SK-N-SH (cell line): ENCODE data around the gene NTRK2. TPM values are rescaled to one million over a fixed set of nuclear protein-coding genes. Genes with fewer than 3 reads are reported as not detected.

Source experiments
- CTCF ChIA-PET: fragments of 300-600, 350-600 bp; formaldehyde crosslinking; extraction: SDS; loops from one replicate; lab custom pipeline; 2021; lab: Yijun Ruan, JAX
- POLR2A ChIA-PET: fragments of 350-600 bp; sonication (Branson Sonifier 250); formaldehyde crosslinking; extraction: SDS; loops from one replicate; lab custom pipeline; 2020; ENCODE audit warnings: antibody characterized with exemption, inconsistent platforms; lab: Yijun Ruan, JAX
- DNase-seq: peaks from one replicate; pipeline ENCODE4 v3.0.0; 2012
- H2AFZ ChIP-seq: fragments of 200-600 bp; sonication (generic); 2 replicates; pipeline ENCODE4 v1.8.1; 2016; ENCODE audit warnings: antibody characterized with exemption, mild to moderate bottlenecking, low read depth
- H3F3A ChIP-seq: fragments of 200-600 bp; sonication (generic); replicated peaks from 2 replicates; pipeline ENCODE3; 2016; ENCODE audit warnings: antibody characterized with exemption, mild to moderate bottlenecking; ENCODE audit not compliant: insufficient read depth
- H3K27ac ChIP-seq, 2 experiments: fragments of 200-500 bp in 1 of 2; fragments of 200-600 bp in 1 of 2; sonication (Bioruptor generic) in 1 of 2; sonication (generic), shearing (Covaris generic) in 1 of 2; 2 replicates each; pipeline versions ENCODE4 v1.5.1 to v1.6.1; 2014 to 2016; ENCODE audit warnings: low read depth in 2 of 2, inconsistent platforms in 1 of 2, low read length in 1 of 2, mild to moderate bottlenecking in 1 of 2, mixed read lengths in 1 of 2
- H3K27me3 ChIP-seq: fragments of 200-600 bp; sonication (generic), shearing (Covaris generic); 2 replicates; pipeline ENCODE4 v1.6.1; 2016; ENCODE audit warnings: mixed run types; ENCODE audit not compliant: insufficient read depth
- H3K36me3 ChIP-seq, 2 experiments: fragments of 200-500 bp in 1 of 2; fragments of 200-600 bp in 1 of 2; sonication (Bioruptor generic) in 1 of 2; sonication (generic) in 1 of 2; replicated peaks in 1 of 2; 2 replicates each; pipeline versions ENCODE3 to v1.5.1; 2014 to 2016; ENCODE audit warnings: low read length in 1 of 2, mild to moderate bottlenecking in 1 of 2; ENCODE audit not compliant: insufficient read depth in 2 of 2, control insufficient read depth in 1 of 2
- H3K4me1 ChIP-seq, 2 experiments: fragments of 200-500 bp in 1 of 2; fragments of 200-600 bp in 1 of 2; sonication (Bioruptor generic) in 1 of 2; sonication (generic), shearing (Covaris generic) in 1 of 2; 2 replicates each; pipeline versions ENCODE4 v1.5.1 to v1.6.1; 2014 to 2016; ENCODE audit warnings: low read depth in 1 of 2, low read length in 1 of 2, mixed run types in 1 of 2; ENCODE audit not compliant: insufficient read depth in 2 of 2, control insufficient read depth in 1 of 2
- H3K4me2 ChIP-seq: fragments of 200-600 bp; sonication (generic), shearing (Covaris generic); 2 replicates; pipeline ENCODE4 v1.6.1; 2017; ENCODE audit warnings: mixed run types
- H3K4me3 ChIP-seq, 2 experiments: fragments of 200-500 bp in 1 of 2; fragments of 200-600 bp in 1 of 2; sonication (Bioruptor generic) in 1 of 2; sonication (generic), shearing (Covaris generic) in 1 of 2; 2 replicates each; pipeline versions ENCODE4 v1.5.1 to v1.8.1; 2014 to 2016; ENCODE audit warnings: low read depth in 2 of 2, inconsistent platforms in 1 of 2, low read length in 1 of 2, mild to moderate bottlenecking in 1 of 2, mixed read lengths in 1 of 2, moderate library complexity in 1 of 2
- H3K79me2 ChIP-seq: fragments of 200-600 bp; sonication (generic); 2 replicates; pipeline ENCODE4 v1.8.1; 2017; ENCODE audit warnings: mild to moderate bottlenecking; ENCODE audit not compliant: insufficient read depth
- H3K9ac ChIP-seq: fragments of 200-600 bp; sonication (generic); 2 replicates; pipeline ENCODE4 v1.6.1; 2017; ENCODE audit warnings: mixed run types
- H3K9me2 ChIP-seq: fragments of 200-600 bp; sonication (generic); 2 replicates; pipeline ENCODE4 v1.6.1; 2017; ENCODE audit warnings: mixed run types
- H3K9me3 ChIP-seq: fragments of 200-600 bp; sonication (generic); 2 replicates; pipeline ENCODE4 v1.6.1; 2017; ENCODE audit warnings: mixed run types, mild to moderate bottlenecking, moderate library complexity
- H4K20me1 ChIP-seq: fragments of 200-600 bp; sonication (generic); 2 replicates; pipeline ENCODE4 v1.6.1; 2017; ENCODE audit warnings: mild to moderate bottlenecking, mixed run types; ENCODE audit not compliant: insufficient read depth
- EZH2phosphoT487 ChIP-seq: fragments of 200-600 bp; sonication (generic); IDR thresholded peaks from 2 replicates; pipeline ENCODE4 v1.6.1; 2017; ENCODE audit warnings: low read depth, mixed run types, mild to moderate bottlenecking, antibody characterized with exemption, moderate library complexity, borderline replicate concordance
- FOSL2 ChIP-seq: IDR thresholded peaks from 2 replicates; pipeline ENCODE4 v1.4.0; 2012; ENCODE audit warnings: low read depth, mild to moderate bottlenecking, moderate library complexity, borderline replicate concordance
- FOXM1 ChIP-seq: IDR thresholded peaks from 2 replicates; pipeline ENCODE4 v1.4.0; 2012; ENCODE audit warnings: low read depth, mild to moderate bottlenecking
- GABPA ChIP-seq: IDR thresholded peaks from 2 replicates; pipeline ENCODE4 v1.4.0; 2012; ENCODE audit warnings: low read depth, mild to moderate bottlenecking
- GATA2 ChIP-seq: sonication (generic); formaldehyde crosslinking; IDR thresholded peaks from 2 replicates; pipeline ENCODE4 v1.5.0; 2020; ENCODE audit warnings: mild to moderate bottlenecking, missing genetic modification reagents
- JUND ChIP-seq: IDR thresholded peaks from 2 replicates; pipeline ENCODE4 v1.4.0; 2012
- MXI1 ChIP-seq: IDR thresholded peaks from 2 replicates; pipeline ENCODE4 v1.6.1; 2012; ENCODE audit warnings: mild to moderate bottlenecking, low read depth, low read length, improper control_type of control experiment
- NFIC ChIP-seq: IDR thresholded peaks from 2 replicates; pipeline ENCODE4 v1.4.0; 2012; ENCODE audit warnings: borderline replicate concordance
- NRF1 ChIP-seq: IDR thresholded peaks from 2 replicates; pipeline ENCODE4 v1.6.1; 2012; ENCODE audit warnings: low read depth, mild to moderate bottlenecking, low read length
- PBX3 ChIP-seq: IDR thresholded peaks from 2 replicates; pipeline ENCODE4; 2012
- POLR2AphosphoS5 ChIP-seq: IDR thresholded peaks from 2 replicates; pipeline ENCODE4 v1.6.1; 2012; ENCODE audit warnings: low read depth, low read length
- RAD21 ChIP-seq: IDR thresholded peaks from 2 replicates; pipeline ENCODE4 v1.6.1; 2012; ENCODE audit warnings: mild to moderate bottlenecking, low read length
- RFX5 ChIP-seq: IDR thresholded peaks from 2 replicates; pipeline ENCODE4 v1.6.1; 2012; ENCODE audit warnings: mild to moderate bottlenecking, improper control_type of control experiment, low read length
- RXRA ChIP-seq: IDR thresholded peaks from 2 replicates; pipeline ENCODE4 v1.4.0; 2012; ENCODE audit warnings: low read depth, mild to moderate bottlenecking, borderline replicate concordance
- TAF1 ChIP-seq: IDR thresholded peaks from 2 replicates; pipeline ENCODE4 v1.6.1; 2012; ENCODE audit warnings: low read depth, mild to moderate bottlenecking, low read length, moderate library complexity, borderline replicate concordance
- USF2 ChIP-seq: fragments of 150-350 bp; IDR thresholded peaks from 2 replicates; pipeline ENCODE4 v1.6.1; 2017; ENCODE audit warnings: antibody characterized with exemption, low read length, low read depth, borderline replicate concordance
- ZBTB33 ChIP-seq: IDR thresholded peaks from 2 replicates; pipeline ENCODE4 v1.4.0; 2012; ENCODE audit warnings: low read depth, borderline replicate concordance
- WGBS: methylation state at CpG from one replicate; pipeline ENCODE4 v1.1.6; 2017; ENCODE audit warnings: low lambda C conversion rate; 5-methylcytosine and 5-hydroxymethylcytosine counted together
- polyA plus RNA-seq, 3 experiments: library from polyadenylated mRNA; depleted of rRNA; stranded (reverse); fragments of >200 nt; gene quantifications; 2 replicates each; pipeline ENCODE4 v1.2.3, GENCODE V29; 2012
- TF ChIP-seq, protein P1 (sequence below): fragments of 200-600 bp; sonication (generic); IDR thresholded peaks from 2 replicates; pipeline ENCODE4 v1.6.1; 2017; ENCODE audit warnings: antibody characterized with exemption, mild to moderate bottlenecking, moderate library complexity
- TF ChIP-seq, protein P2 (sequence below): IDR thresholded peaks from 2 replicates; pipeline ENCODE4 v1.6.1; 2012; ENCODE audit warnings: mild to moderate bottlenecking, low read depth, low read length, moderate library complexity

The NTRK2 gene
- polyA plus RNA-seq, 1 of the 3 experiments (the other 2 are of a cell fraction): 0.05 TPM

DNA sequence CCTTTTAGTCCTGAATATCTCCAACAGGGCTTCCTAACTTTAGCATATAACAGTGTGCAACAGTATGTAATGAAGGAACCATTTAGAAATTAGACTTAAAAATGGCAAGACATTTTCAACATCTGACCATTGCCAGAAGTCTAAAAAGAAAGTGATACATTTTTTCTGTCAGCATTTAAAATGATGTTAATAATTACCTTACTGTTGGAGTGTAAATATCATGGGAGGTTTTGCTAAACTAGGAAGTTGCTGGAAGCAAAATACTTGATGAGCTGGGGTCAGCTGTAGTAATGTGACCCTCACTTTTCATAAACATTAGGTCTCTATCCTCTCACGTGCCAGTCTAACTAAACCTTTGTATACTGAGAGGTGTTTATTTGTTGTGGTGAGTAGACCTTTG is 68.8 kb downstream of the NTRK2 start:
- CTCF ChIA-PET: interaction anchor here (1.5 to 1.6 kb wide), 2 partner anchors 16 to 21 kb away, joined by 3 to 4 read pairs; no protein-coding TSS in a partner anchor
- no peaks in the 10 kb centered on the region for H3K27me3 ChIP-seq
- no peak overlapping the region for H3K4me3 ChIP-seq
- 39% methylated on average over 1 of the region's 1 CpG for WGBS
- TF ChIP-seq TAF1: no peak
- no peak for TF ChIP-seq JUND
- TF ChIP-seq RXRA: no peak
- TF ChIP-seq MXI1: no peak
- no peak for TF ChIP-seq NFIC
- TF ChIP-seq EZH2phosphoT487: no peak
- no peak for TF ChIP-seq PBX3
- no peak for TF ChIP-seq RAD21
- TF ChIP-seq NRF1: no peak
- TF ChIP-seq, protein P1, sequence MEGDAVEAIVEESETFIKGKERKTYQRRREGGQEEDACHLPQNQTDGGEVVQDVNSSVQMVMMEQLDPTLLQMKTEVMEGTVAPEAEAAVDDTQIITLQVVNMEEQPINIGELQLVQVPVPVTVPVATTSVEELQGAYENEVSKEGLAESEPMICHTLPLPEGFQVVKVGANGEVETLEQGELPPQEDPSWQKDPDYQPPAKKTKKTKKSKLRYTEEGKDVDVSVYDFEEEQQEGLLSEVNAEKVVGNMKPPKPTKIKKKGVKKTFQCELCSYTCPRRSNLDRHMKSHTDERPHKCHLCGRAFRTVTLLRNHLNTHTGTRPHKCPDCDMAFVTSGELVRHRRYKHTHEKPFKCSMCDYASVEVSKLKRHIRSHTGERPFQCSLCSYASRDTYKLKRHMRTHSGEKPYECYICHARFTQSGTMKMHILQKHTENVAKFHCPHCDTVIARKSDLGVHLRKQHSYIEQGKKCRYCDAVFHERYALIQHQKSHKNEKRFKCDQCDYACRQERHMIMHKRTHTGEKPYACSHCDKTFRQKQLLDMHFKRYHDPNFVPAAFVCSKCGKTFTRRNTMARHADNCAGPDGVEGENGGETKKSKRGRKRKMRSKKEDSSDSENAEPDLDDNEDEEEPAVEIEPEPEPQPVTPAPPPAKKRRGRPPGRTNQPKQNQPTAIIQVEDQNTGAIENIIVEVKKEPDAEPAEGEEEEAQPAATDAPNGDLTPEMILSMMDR: no peak
- no peak for TF ChIP-seq POLR2AphosphoS5
- TF ChIP-seq, all 33 proteins: peak for 0
- Histone ChIP-seq H3K9ac (no peak overlapping the region), H3K4me1 (no peaks in the 10 kb centered on the region), H3K36me3 (no peaks in the 10 kb centered on the region), H2AFZ (no peak overlapping the region), H3K9me3 (no peaks in the 10 kb centered on the region), H3K4me2 (no peak overlapping the region), H3K79me2 (no peaks in the 10 kb centered on the region), H3F3A (no peaks in the 10 kb centered on the region), H3K27ac (no peak overlapping the region), H3K9me2 (no peaks in the 10 kb centered on the region), H4K20me1 (no peaks in the 10 kb centered on the region)
- no peak for DNase-seq
- POLR2A ChIA-PET: no interaction called here

GRCh38 chr9:84742261-84742660 is 72.7 kb downstream of the NTRK2 start:
- H3K9me3 ChIP-seq: no peaks in the 10 kb centered on the region
- H3K27ac ChIP-seq: no peak overlapping the region
- CTCF ChIA-PET: interaction anchor here (1.5 kb wide), 1 partner anchor 45 kb away, joined by 4 read pairs; no protein-coding TSS in a partner anchor
- TF ChIP-seq GABPA (no peak), USF2 (no peak), NRF1 (no peak), TAF1 (no peak), RFX5 (no peak), GATA2 (CRISPR knock-in tag) (no peak), ZBTB33 (no peak), FOXM1 (no peak), FOSL2 (no peak)
- TF ChIP-seq, protein P2, sequence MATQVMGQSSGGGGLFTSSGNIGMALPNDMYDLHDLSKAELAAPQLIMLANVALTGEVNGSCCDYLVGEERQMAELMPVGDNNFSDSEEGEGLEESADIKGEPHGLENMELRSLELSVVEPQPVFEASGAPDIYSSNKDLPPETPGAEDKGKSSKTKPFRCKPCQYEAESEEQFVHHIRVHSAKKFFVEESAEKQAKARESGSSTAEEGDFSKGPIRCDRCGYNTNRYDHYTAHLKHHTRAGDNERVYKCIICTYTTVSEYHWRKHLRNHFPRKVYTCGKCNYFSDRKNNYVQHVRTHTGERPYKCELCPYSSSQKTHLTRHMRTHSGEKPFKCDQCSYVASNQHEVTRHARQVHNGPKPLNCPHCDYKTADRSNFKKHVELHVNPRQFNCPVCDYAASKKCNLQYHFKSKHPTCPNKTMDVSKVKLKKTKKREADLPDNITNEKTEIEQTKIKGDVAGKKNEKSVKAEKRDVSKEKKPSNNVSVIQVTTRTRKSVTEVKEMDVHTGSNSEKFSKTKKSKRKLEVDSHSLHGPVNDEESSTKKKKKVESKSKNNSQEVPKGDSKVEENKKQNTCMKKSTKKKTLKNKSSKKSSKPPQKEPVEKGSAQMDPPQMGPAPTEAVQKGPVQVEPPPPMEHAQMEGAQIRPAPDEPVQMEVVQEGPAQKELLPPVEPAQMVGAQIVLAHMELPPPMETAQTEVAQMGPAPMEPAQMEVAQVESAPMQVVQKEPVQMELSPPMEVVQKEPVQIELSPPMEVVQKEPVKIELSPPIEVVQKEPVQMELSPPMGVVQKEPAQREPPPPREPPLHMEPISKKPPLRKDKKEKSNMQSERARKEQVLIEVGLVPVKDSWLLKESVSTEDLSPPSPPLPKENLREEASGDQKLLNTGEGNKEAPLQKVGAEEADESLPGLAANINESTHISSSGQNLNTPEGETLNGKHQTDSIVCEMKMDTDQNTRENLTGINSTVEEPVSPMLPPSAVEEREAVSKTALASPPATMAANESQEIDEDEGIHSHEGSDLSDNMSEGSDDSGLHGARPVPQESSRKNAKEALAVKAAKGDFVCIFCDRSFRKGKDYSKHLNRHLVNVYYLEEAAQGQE: no peak

More at GRCh38 chr9:84742261-84742660, 72.7 kb downstream of the NTRK2 start:
- 65% methylated on average over 4 of the region's 4 CpGs for whole genome bisulfite sequencing
- no peaks in the 10 kb centered on the region for H3K79me2 ChIP-seq
- no peak overlapping the region for H3K4me2 ChIP-seq
- H3K4me1 ChIP-seq: no peaks in the 10 kb centered on the region
- no peak for DNase-seq
- H3K36me3 ChIP-seq: no peaks in the 10 kb centered on the region
- POLR2A ChIA-PET: no interaction called here
- H3K9ac ChIP-seq: no peak overlapping the region
- no peak overlapping the region for H3K4me3 ChIP-seq
- H2AFZ ChIP-seq: no peak overlapping the region
- no peaks in the 10 kb centered on the region for H3F3A ChIP-seq
- no peaks in the 10 kb centered on the region for H3K27me3 ChIP-seq
- no peaks in the 10 kb centered on the region for H3K9me2 ChIP-seq
- H4K20me1 ChIP-seq: no peaks in the 10 kb centered on the region
